Measurements from ENCODE around the gene TAGLN. TPM values are rescaled to one million over a fixed set of nuclear protein-coding genes. Genes with fewer than 3 reads are reported as not detected.

The TAGLN gene
- polyA plus RNA-seq, 1 experiment, result 6,322 TPM

GRCh38 chr11:117201658-117202305 lies 2.6 kb downstream of the TAGLN start:
- DNase-seq (ENCODE audit: low read depth), result no peak
- Histone ChIP-seq H3K4me3 (ENCODE audit: low read depth, low read length) (peak overlapping the region; percentile 63), H3K36me3 (ENCODE audit: control insufficient read depth, insufficient read depth, low read length) (peaks cover 29% of the 10 kb centered on the region), H3K27me3 (ENCODE audit: control insufficient read depth, insufficient read depth, low read length) (no peaks in the 10 kb centered on the region)
- CTCF ChIA-PET, result interaction anchor here (0.8 to 1.7 kb wide), 3 partner anchors 20 to 24 kb away, joined by 4 to 5 read pairs (median 4); no protein-coding TSS in a partner anchor
- no peak for TF ChIP-seq CTCF (IDR thresholded peaks at IDR 0.05; ENCODE audit: insufficient read depth, low read depth, low read length)
- POLR2A ChIA-PET, result interaction anchor here (0.6 to 0.7 kb wide), 2 partner anchors 20 to 21 kb away, joined by 3 to 4 read pairs; no protein-coding TSS in a partner anchor

- Histone ChIP-seq H3K36me3 (ENCODE audit: control insufficient read depth, insufficient read depth, low read length) (peaks cover 29% of the 10 kb centered on the region), H3K27me3 (ENCODE audit: control insufficient read depth, insufficient read depth, low read length) (no peaks in the 10 kb centered on the region), H3K4me3 (ENCODE audit: low read depth, low read length) (peak overlapping the region; percentile 63; the same call in 1 of the 2 replicates)
- POLR2A ChIA-PET, result no interaction called here
- CTCF ChIA-PET, result interaction anchor here (0.8 to 1.7 kb wide), 3 partner anchors 19 to 37 kb away, joined by 4 to 5 read pairs (median 5); no protein-coding TSS in a partner anchor
- no peak for DNase-seq (ENCODE audit: low read depth)
- no peak for TF ChIP-seq CTCF (IDR thresholded peaks at IDR 0.05; ENCODE audit: insufficient read depth, low read depth, low read length)
Measured at GRCh38 chr11:117202386-117203068, 3.4 kb downstream of the TAGLN start.

GRCh38 chr11:117203069-117203407 lies 3.9 kb downstream of the TAGLN start:
- no peak for TF ChIP-seq CTCF (IDR thresholded peaks at IDR 0.05; ENCODE audit: insufficient read depth, low read depth, low read length)
- CTCF ChIA-PET, result interaction anchor here (0.8 kb wide), 1 partner anchor 36 kb away, joined by 5 read pairs; no protein-coding TSS in a partner anchor
- Histone ChIP-seq H3K36me3 (ENCODE audit: control insufficient read depth, insufficient read depth, low read length) (peaks cover 29% of the 10 kb centered on the region), H3K4me3 (ENCODE audit: low read depth, low read length) (no peak overlapping the region), H3K27me3 (ENCODE audit: control insufficient read depth, insufficient read depth, low read length) (no peaks in the 10 kb centered on the region)
- POLR2A ChIA-PET, result no interaction called here
- DNase-seq (ENCODE audit: low read depth), result no peak

GRCh38 chr11:117204283-117205080 lies 5.3 kb downstream of the TAGLN start:
- Histone ChIP-seq H3K27me3 (ENCODE audit: control insufficient read depth, insufficient read depth, low read length) (no peaks in the 10 kb centered on the region), H3K36me3 (ENCODE audit: control insufficient read depth, insufficient read depth, low read length) (peaks cover 29% of the 10 kb centered on the region), H3K4me3 (ENCODE audit: low read depth, low read length) (no peak overlapping the region)
- TF ChIP-seq CTCF (IDR thresholded peaks at IDR 0.05; ENCODE audit: insufficient read depth, low read depth, low read length), result no peak
- DNase-seq (ENCODE audit: low read depth), result no peak
- POLR2A ChIA-PET, result no interaction called here
- CTCF ChIA-PET, result interaction anchor here (0.6 to 1.5 kb wide), 5 partner anchors 12 to 18 kb away, joined by 3 to 6 read pairs (median 3); no protein-coding TSS in a partner anchor
